Measurements from ENCODE around the gene KRT73. TPM values are rescaled to one million over a fixed set of nuclear protein-coding genes. Genes with fewer than 3 reads are reported as not detected.
A peak's percentile ranks its signal among the peaks of the same experiment; 100 is the strongest.

KRT73 gene
- total RNA-seq, 2 experiments from 2014 or later: 8.2 to 8.6 TPM

DNA sequence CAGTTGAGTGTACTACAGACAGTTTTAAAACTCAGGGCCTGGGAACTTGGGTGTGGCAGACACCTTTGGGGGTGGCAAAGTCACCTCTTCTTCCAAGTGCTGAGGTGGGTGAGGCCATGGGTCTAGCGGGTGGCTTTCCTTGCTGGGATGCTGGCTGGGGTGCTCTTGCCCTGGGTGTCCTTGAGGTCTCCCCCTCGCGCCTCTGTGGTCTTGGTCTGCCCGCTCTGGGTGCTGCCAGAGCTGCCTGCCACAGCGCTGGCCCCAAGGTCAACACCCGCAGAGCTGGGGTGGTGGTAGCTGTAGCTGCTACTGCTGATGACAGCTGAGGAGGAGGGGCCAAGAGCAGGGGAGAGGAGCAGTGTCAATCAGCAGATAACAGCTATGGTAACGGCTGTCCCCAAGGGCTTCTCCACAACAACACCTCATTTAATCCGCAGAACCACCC lies 51.5 kb downstream of the KRT73 start:
- H3K27me3 Mint-ChIP-seq: peaks cover 18% of the 10 kb centered on the region
- H3K36me3 Mint-ChIP-seq (ENCODE audit: low read depth): no peaks in the 10 kb centered on the region
- no peak overlapping the region for H3K4me3 Mint-ChIP-seq
- peak overlapping the region; percentile 52 for H3K27ac Mint-ChIP-seq
- ChIA-PET POLR2A (no interaction called here), CTCF (interaction anchor here (1.4 kb wide), 1 partner anchor 153 kb away, joined by 3 read pairs; no protein-coding TSS in a partner anchor)
- DNase-seq: no peak
- H3K4me1 Mint-ChIP-seq: no peaks in the 10 kb centered on the region
- H3K9me3 Mint-ChIP-seq: no peaks in the 10 kb centered on the region

DNA sequence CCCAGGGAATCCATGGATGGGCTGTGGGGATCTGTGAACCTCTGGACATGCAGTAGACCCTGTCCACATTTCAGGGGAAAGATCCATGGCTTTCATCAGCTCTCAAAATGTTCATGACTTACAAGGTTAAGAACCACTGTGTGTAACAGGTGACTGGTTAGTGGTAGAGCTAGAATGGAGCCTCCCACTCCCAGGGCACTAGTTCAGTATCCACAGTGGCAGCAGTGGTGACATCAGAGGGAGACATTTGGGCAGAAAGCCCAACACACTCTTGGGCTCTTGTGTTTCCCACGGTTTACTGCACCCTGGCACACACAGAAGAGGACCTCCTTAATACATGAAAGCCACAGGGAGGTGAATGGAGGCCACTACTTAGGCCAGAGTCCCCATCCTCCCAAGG lies 53.8 kb downstream of the KRT73 start:
- Mint-ChIP-seq H3K27ac (no peak overlapping the region), H3K36me3 (ENCODE audit: low read depth) (no peaks in the 10 kb centered on the region), H3K4me3 (no peak overlapping the region), H3K9me3 (no peaks in the 10 kb centered on the region), H3K4me1 (no peaks in the 10 kb centered on the region), H3K27me3 (peaks cover 22% of the 10 kb centered on the region)
- ChIA-PET CTCF (interaction anchor here (1.6 kb wide), 1 partner anchor 207 kb away, joined by 3 read pairs; no protein-coding TSS in a partner anchor), POLR2A (no interaction called here)
- no peak for DNase-seq

DNA sequence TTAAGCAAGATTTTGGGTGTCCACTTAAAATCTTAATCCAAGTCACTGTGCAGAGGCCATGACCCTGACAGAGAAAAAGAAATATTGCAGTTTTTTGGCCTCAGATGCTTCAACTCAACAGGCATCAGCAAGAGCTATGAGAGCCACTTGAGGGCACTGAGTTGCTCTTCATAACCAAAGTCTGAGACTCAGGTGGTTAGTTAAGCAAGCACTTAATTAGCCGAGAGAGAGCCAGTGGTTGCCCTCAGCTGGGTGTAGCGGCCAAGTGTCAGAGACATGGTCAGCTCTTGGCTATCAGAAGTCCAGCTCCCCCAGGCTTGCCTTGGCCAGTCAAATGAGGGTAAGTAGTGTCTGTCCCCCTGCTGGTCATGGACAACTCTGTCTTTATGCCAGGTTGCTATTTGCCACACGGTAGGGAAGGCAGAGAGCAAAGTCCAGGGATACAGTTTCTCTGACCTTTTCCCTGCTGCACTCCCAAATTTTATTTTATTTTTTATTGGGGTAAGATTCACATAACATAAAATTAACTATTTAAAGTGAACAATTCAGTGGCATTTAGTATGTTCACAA lies 56.4 kb downstream of the KRT73 start:
- Mint-ChIP-seq H3K36me3 (ENCODE audit: low read depth) (no peaks in the 10 kb centered on the region), H3K27me3 (peaks cover 25% of the 10 kb centered on the region), H3K4me1 (no peaks in the 10 kb centered on the region), H3K9me3 (no peaks in the 10 kb centered on the region), H3K27ac (no peak overlapping the region), H3K4me3 (no peak overlapping the region)
- no peak for DNase-seq
- POLR2A ChIA-PET: no interaction called here
- CTCF ChIA-PET: interaction anchor here (1.1 kb wide), 1 partner anchor 319 kb away, joined by 4 read pairs; no protein-coding TSS in a partner anchor

DNA sequence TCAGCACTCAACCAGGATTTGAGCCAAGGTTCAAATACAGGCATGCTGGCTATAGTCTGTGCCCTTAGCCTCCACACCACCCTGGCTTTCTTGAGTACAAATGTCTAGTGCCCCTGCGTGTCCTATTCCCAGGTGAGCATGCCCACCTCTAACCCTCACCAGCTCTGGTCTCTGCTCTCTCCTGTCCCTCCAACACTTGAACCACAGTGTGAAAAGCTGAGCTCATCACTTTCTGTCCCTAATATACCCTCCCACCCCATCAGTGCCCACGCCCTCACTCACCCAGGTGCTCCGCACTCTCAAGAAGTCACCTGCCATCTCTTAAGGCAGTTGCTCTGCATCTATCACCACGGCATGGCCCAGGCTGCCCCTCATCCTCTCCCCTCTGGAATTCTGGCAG lies 58.4 kb downstream of the KRT73 start:
- ChIA-PET CTCF (interaction anchor here (0.6 kb wide), 1 partner anchor 168 kb away, joined by 4 read pairs; no protein-coding TSS in a partner anchor), POLR2A (no interaction called here)
- Mint-ChIP-seq H3K4me1 (no peaks in the 10 kb centered on the region), H3K9me3 (no peaks in the 10 kb centered on the region), H3K27me3 (peaks cover 26% of the 10 kb centered on the region), H3K36me3 (ENCODE audit: low read depth) (no peaks in the 10 kb centered on the region), H3K27ac (no peak overlapping the region), H3K4me3 (no peak overlapping the region)
- DNase-seq: no peak

DNA sequence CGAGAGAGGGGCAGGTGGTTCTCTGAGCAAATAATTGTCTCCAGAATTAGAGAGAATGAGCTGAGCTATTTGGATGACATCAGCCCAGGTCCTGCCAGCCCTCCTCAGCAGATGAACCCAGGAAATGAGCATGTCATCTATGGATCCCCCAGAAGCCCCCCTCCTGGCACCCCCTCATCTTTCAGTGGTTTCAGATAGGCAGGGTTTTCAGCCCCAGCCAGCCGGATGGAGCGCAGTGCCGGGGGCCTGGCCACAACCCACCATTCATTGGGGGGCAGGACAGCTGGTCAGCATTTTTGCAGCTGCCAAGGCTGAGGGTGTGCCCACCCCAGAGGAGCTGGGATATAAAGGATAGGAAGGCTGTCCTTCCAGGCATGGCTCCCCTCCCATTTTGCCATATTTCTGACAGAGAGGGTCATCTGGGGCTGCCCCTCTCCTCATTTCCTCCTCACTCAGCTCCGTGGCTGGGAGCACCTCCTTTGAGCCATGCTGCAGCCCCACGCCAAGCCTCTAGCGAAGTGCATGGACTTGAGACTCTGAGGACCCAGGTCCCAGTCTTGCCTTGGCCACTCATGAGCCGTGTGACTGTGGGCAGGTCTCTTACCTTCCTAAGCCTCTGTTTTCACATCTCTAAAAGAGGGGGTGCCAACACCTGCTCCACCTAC lies 59.4 kb downstream of the KRT73 start:
- Mint-ChIP-seq H3K27ac (no peak overlapping the region), H3K9me3 (no peaks in the 10 kb centered on the region), H3K4me3 (no peak overlapping the region), H3K4me1 (no peaks in the 10 kb centered on the region), H3K36me3 (ENCODE audit: low read depth) (no peaks in the 10 kb centered on the region), H3K27me3 (peaks cover 24% of the 10 kb centered on the region)
- no peak for DNase-seq
- CTCF ChIA-PET: interaction anchor here (0.6 kb wide), 1 partner anchor 1022 kb away, joined by 3 read pairs; no protein-coding TSS in a partner anchor
- POLR2A ChIA-PET: no interaction called here

Other genes starting within 250 kb of the KRT73 start
- gene KRT84, start 232.9 kb downstream of the KRT73 start, total RNA-seq: not detected
- not detected for gene KRT82, start 212.2 kb downstream of the KRT73 start, total RNA-seq
- not detected for gene KRT75, start 184.2 kb downstream of the KRT73 start, total RNA-seq
- not detected for gene KRT6B, start 166.4 kb downstream of the KRT73 start, total RNA-seq
- not detected for gene KRT6C, start 144.8 kb downstream of the KRT73 start, total RNA-seq
- gene KRT6A, start 125.3 kb downstream of the KRT73 start, total RNA-seq: not detected
- gene KRT5, start 98.2 kb downstream of the KRT73 start, total RNA-seq: not detected
- gene KRT71, start 65.4 kb downstream of the KRT73 start, total RNA-seq: not detected
- under 1 TPM; 0.15 TPM for gene KRT74, start 44.7 kb downstream of the KRT73 start, total RNA-seq
- 10 to 100 TPM; 12.3 to 13.0 TPM for gene KRT72, start 17.1 kb downstream of the KRT73 start, total RNA-seq
- gene KRT2, start 33.7 kb upstream of the KRT73 start, total RNA-seq: under 1 TPM; 0.10 TPM
- under 1 TPM; 0.33 to 0.60 TPM for gene KRT1, start 61.8 kb upstream of the KRT73 start, total RNA-seq
- gene KRT77, start 85.0 kb upstream of the KRT73 start, total RNA-seq: not detected
- gene KRT76, start 158.8 kb upstream of the KRT73 start, total RNA-seq: not detected
- gene KRT3, start 177.6 kb upstream of the KRT73 start, total RNA-seq: not detected
- gene KRT4, start 195.6 kb upstream of the KRT73 start, total RNA-seq: not detected
- gene KRT79, start 215.8 kb upstream of the KRT73 start, total RNA-seq: not detected
- gene KRT78, start 230.4 kb upstream of the KRT73 start, total RNA-seq: not detected

All from activated CD4-positive, alpha-beta T cell treated with anti-CD3 and anti-CD28 coated beads, Interleukin-2, amount 10 ng/mL, durations not matched to agents 7 days and 5 days (primary cell).